Placental pericyte (primary cell): ENCODE results near the gene THADA. TPM values are rescaled to one million over a fixed set of nuclear protein-coding genes. Genes with fewer than 3 reads are reported as not detected.

Source experiments
- small RNA-seq: library from RNA; depleted of rRNA; stranded (forward); fragments of <200 nt; gene quantifications from one replicate; pipeline ENCODE3, GENCODE V24; 2012; ENCODE audit warnings: low replicate concordance
- total RNA-seq: library from RNA; depleted of rRNA; stranded (reverse); fragments of >200 nt; gene quantifications from 2 replicates; pipeline ENCODE4 v1.2.3, GENCODE V29; 2012

Gene THADA, protein sequence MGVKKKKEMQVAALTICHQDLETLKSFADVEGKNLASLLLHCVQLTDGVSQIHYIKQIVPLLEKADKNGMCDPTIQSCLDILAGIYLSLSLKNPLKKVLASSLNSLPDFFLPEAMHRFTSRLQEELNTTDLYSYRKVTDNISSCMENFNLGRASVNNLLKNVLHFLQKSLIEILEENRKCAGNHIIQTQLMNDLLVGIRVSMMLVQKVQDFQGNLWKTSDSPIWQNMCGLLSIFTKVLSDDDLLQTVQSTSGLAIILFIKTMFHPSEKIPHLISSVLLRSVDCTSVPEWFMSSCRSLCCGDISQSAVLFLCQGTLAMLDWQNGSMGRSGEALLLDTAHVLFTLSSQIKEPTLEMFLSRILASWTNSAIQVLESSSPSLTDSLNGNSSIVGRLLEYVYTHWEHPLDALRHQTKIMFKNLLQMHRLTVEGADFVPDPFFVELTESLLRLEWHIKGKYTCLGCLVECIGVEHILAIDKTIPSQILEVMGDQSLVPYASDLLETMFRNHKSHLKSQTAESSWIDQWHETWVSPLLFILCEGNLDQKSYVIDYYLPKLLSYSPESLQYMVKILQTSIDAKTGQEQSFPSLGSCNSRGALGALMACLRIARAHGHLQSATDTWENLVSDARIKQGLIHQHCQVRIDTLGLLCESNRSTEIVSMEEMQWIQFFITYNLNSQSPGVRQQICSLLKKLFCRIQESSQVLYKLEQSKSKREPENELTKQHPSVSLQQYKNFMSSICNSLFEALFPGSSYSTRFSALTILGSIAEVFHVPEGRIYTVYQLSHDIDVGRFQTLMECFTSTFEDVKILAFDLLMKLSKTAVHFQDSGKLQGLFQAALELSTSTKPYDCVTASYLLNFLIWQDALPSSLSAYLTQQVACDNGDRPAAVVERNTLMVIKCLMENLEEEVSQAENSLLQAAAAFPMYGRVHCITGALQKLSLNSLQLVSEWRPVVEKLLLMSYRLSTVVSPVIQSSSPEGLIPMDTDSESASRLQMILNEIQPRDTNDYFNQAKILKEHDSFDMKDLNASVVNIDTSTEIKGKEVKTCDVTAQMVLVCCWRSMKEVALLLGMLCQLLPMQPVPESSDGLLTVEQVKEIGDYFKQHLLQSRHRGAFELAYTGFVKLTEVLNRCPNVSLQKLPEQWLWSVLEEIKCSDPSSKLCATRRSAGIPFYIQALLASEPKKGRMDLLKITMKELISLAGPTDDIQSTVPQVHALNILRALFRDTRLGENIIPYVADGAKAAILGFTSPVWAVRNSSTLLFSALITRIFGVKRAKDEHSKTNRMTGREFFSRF (N-terminal part only)
- total RNA-seq = 19.0 and 30.9 TPM in 2 replicates

DNA sequence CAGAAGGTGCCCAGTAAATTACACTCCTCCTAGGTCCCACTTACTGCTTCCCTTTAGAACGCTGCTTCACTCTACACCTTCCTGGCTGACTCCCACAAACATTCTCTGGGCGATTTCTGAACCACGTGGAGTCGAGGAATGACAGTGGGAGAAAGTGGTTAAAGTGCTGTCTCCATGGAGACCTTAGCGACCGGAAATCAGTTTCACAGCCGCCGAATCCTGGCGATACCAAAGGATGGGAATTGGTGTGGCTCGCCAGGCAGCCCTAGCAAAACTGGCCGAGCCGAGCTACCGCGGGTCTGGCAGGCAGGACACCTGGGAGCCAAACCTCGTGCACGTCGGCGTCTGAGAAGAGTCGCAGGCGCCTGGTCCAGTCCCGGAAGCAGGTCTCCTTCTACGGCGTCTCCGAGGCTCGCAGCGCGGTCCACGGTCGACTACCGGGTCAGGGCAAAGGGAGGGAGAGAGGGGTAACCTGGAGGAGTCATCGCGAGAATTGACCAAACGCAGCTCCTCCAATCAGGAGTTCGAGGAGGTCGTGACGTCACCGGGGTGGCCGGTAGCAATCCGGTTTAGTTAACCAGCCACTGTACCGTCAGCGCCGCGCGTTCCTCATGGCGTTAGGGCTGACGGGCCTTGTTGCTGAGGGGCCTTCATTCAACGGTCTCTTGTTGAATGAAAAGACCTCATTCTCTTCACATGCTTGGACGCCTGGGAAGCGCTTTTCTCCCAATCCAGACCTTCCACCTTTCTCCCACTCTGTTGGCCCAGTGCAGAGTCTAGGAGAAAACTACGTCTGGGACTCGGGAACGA lies at the start of gene THADA:
THADA (minus strand) TSS at position 436 of the 810 bp plus-strand sequence. CDS start 3,646 bp downstream, outside the sequence.

DNA sequence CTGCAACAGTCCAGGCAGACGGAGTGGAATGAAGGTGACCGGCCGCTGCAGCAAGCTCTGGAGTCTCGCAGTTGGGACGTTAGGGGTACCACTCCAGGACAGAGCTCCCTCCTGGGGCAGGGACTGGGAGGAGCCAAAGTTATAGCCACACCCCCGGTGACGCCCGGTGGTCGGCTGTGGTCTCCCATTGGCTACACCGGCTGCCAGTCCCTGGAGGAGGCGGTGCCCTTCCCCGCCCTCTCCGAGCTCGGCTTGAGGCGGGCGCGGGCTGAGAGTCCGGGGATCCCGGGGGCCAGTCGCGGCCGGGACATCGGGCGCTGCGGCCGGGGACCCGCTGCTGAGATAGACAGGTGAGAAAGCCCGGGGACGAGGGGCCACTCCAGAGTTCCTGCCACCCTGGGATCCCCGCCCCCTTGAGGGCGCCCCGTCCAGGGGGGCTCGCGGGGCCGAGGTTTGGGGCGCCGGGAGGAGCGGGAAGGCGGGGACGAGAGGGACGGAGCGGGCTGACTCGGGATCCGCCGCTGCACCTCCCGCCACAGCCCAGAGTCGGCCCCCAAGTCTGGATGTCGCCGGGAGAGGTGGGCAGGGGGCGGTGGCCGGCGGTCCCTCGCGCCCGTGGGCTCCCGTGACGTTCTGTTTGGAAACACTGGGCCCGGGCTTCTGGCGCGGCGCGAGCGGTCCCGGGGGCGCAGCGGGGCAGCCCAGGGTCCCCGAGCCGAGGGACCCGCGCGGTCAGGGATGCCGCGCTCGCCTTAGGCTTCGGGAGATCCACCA lies 41.4 kb upstream of the THADA start, which contains the start of gene PLEKHH2:
PLEKHH2 (plus strand) TSS at position 231 of the 774 bp plus-strand sequence. CDS start 7,414 bp downstream, outside the sequence.

DNA sequence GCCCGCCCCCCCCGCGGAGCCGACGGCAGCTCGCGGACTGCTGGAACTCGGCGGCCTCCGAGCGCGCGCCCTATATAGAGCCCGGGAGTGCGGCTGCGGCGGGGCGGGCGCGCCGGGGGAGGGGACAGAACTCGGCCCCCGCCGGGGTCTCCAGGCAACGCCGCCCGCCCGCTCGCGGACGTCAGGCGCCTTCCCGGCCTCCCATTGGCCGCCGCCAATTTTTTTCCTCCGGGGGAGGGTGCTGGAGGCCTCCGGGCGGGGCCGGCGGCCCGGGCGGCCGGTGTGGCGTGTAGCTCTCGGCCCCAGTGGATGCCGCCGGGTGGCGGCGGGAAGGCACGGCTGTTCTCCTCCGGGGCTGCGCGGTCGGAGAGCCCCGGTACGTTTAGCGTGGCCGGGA lies 369.3 kb downstream of the THADA start, which contains the start of gene ZFP36L2:
ZFP36L2 (minus strand) TSS at position 49 of the 397 bp plus-strand sequence. CDS start 291 bp downstream, outside the sequence.

Small RNAs within 50 kb of the gene (small RNA-seq; reads per million reads assigned to genes)
- not detected for gene RF00019
- gene RN7SL531P = not detected
- 0.26 reads per million for gene RNU6-958P

Other genes starting within 250 kb of the THADA start
- gene PLEKHH2, start 41.2 kb upstream of the THADA start, total RNA-seq = 1.1 and 3.4 TPM in 2 replicates
- gene C1GALT1C1L, start 80.4 kb upstream of the THADA start, total RNA-seq = 0.29 TPM in 1 of 2 replicates, not detected in the other
- 15.2 and 18.2 TPM in 2 replicates for gene DYNC2LI1, start 178.0 kb upstream of the THADA start, total RNA-seq
- not detected in 2 replicates for gene ABCG5, start 242.8 kb upstream of the THADA start, total RNA-seq
- gene ABCG8, start 242.9 kb upstream of the THADA start, total RNA-seq = not detected in 2 replicates